ENCODE results near the gene TMEM63B.
"Not testable (repeated sequence)": the region's sequence is repeated elsewhere in the genome, so short reads cannot be mapped to it uniquely, and the experiment has no call there.

The TMEM63B gene

GRCh38 chr6:44094403-44095242 lies 32.7 kb upstream of the TMEM63B start:
- DNase-seq: no peak

- DNase-seq: not testable (repeated sequence)
Observed at GRCh38 chr6:44095243-44095623, 32.1 kb upstream of the TMEM63B start.

- peak; percentile 70 for DNase-seq
Observed at GRCh38 chr6:44096612-44097011, 30.7 kb upstream of the TMEM63B start.

- no peak for DNase-seq
Observed at GRCh38 chr6:44097782-44098317, 29.5 kb upstream of the TMEM63B start.

GRCh38 chr6:44099192-44099591 lies 28.2 kb upstream of the TMEM63B start:
- DNase-seq: no peak

GRCh38 chr6:44100088-44100550 lies 27.2 kb upstream of the TMEM63B start:
- DNase-seq: peak; percentile 31

GRCh38 chr6:44101832-44102231 lies 25.5 kb upstream of the TMEM63B start:
- DNase-seq: no peak

GRCh38 chr6:44102527-44102926 lies 24.8 kb upstream of the TMEM63B start:
- DNase-seq: peak; percentile 12

GRCh38 chr6:44104481-44105021 lies 22.8 kb upstream of the TMEM63B start:
- no peak for DNase-seq

- DNase-seq: no peak
Observed at GRCh38 chr6:44105146-44105545, 22.2 kb upstream of the TMEM63B start.

- no peak for DNase-seq
Observed at GRCh38 chr6:44105993-44106740, 21.2 kb upstream of the TMEM63B start.

- DNase-seq: no peak
Observed at GRCh38 chr6:44107017-44107416, 20.3 kb upstream of the TMEM63B start.

GRCh38 chr6:44108471-44108870 lies 18.9 kb upstream of the TMEM63B start:
- no peak for DNase-seq

GRCh38 chr6:44109212-44109611 lies 18.1 kb upstream of the TMEM63B start:
- no peak for DNase-seq

- DNase-seq: no peak
Observed at GRCh38 chr6:44110005-44110676, 17.2 kb upstream of the TMEM63B start.

- DNase-seq: no peak
Observed at GRCh38 chr6:44110966-44111365, 16.4 kb upstream of the TMEM63B start.

- DNase-seq: no peak
Observed at GRCh38 chr6:44111434-44112417, 15.6 kb upstream of the TMEM63B start.

- no peak for DNase-seq
Observed at GRCh38 chr6:44113414-44113813, 13.9 kb upstream of the TMEM63B start.

GRCh38 chr6:44115866-44116265 lies 11.5 kb upstream of the TMEM63B start:
- no peak for DNase-seq

- DNase-seq: peak; percentile 87
Observed at GRCh38 chr6:44116641-44117382, 10.5 kb upstream of the TMEM63B start.
